Neutrophil (primary cell): ENCODE data around the gene ABL1.

Experiments
- H3K27ac ChIP-seq: fragments of 200-600 bp; sonication (generic); 2 replicates; pipeline ENCODE4 v1.5.1; 2016; ENCODE audit warnings: mild to moderate bottlenecking, moderate library complexity
- H3K27me3 ChIP-seq: fragments of 200-600 bp; sonication (generic); 2 replicates; pipeline ENCODE4 v1.6.0; 2016; ENCODE audit warnings: mild to moderate bottlenecking
- H3K36me3 ChIP-seq: fragments of 200-600 bp; sonication (generic); 2 replicates; pipeline ENCODE4 v1.5.1; 2017
- H3K4me1 ChIP-seq, 2 experiments: fragments of 200-600 bp in 1 of 2; sonication (generic) in 1 of 2; 1 replicate in 1 of 2; 2 replicates in 1 of 2; pipeline versions ENCODE4 v1.5.1 to v1.6.1; 2013 to 2016; ENCODE audit warnings: low read depth in 1 of 2, low read length in 1 of 2, mild to moderate bottlenecking in 1 of 2, moderate library complexity in 1 of 2; ENCODE audit not compliant: control insufficient read depth in 1 of 2, insufficient read depth in 1 of 2
- H3K4me3 ChIP-seq, 2 experiments: fragments of 200-600 bp in 1 of 2; sonication (generic) in 1 of 2; 1 replicate in 1 of 2; 2 replicates in 1 of 2; pipeline ENCODE4 v1.5.1; 2013 to 2016; ENCODE audit warnings: low read depth in 1 of 2, low read length in 1 of 2, mild to moderate bottlenecking in 1 of 2, moderate library complexity in 1 of 2
- H3K9me3 ChIP-seq: fragments of 200-600 bp; sonication (generic); 2 replicates; pipeline ENCODE4 v1.5.1; 2016
- TF ChIP-seq, protein P1 (sequence below): fragments of 200-600 bp; sonication (generic); IDR thresholded peaks from 2 replicates; pipeline ENCODE4 v1.5.1; 2016; ENCODE audit warnings: antibody characterized with exemption

The ABL1 gene

DNA sequence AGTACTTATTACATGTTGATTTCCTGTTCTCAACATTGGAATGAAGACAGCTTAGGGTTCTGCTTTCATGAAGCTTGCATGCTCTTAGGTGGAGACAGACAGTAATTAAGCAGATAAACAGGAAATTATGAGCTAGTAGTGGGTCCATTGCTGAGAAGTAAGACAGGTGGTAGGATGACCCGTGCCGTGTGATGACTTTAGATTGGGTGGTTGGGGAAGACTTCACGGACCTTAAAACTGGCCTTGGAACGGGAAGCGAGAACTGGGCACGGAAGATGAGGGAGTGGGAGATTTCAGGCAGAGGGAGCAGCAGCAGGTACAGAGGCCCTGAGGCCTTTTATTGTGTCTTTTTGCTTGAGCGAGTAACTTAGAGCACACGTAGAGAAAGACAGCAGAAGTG lies 27.2 kb downstream of the ABL1 start:
- H3K9me3 ChIP-seq: no peaks in the 10 kb centered on the region
- H3K27me3 ChIP-seq: no peaks in the 10 kb centered on the region
- H3K36me3 ChIP-seq: peaks cover 10% of the 10 kb centered on the region
- no peaks in the 10 kb centered on the region for H3K4me1 ChIP-seq
- H3K27ac ChIP-seq: no peak overlapping the region
- no peak overlapping the region for H3K4me3 ChIP-seq
- TF ChIP-seq, protein P1, sequence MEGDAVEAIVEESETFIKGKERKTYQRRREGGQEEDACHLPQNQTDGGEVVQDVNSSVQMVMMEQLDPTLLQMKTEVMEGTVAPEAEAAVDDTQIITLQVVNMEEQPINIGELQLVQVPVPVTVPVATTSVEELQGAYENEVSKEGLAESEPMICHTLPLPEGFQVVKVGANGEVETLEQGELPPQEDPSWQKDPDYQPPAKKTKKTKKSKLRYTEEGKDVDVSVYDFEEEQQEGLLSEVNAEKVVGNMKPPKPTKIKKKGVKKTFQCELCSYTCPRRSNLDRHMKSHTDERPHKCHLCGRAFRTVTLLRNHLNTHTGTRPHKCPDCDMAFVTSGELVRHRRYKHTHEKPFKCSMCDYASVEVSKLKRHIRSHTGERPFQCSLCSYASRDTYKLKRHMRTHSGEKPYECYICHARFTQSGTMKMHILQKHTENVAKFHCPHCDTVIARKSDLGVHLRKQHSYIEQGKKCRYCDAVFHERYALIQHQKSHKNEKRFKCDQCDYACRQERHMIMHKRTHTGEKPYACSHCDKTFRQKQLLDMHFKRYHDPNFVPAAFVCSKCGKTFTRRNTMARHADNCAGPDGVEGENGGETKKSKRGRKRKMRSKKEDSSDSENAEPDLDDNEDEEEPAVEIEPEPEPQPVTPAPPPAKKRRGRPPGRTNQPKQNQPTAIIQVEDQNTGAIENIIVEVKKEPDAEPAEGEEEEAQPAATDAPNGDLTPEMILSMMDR: no peak

DNA sequence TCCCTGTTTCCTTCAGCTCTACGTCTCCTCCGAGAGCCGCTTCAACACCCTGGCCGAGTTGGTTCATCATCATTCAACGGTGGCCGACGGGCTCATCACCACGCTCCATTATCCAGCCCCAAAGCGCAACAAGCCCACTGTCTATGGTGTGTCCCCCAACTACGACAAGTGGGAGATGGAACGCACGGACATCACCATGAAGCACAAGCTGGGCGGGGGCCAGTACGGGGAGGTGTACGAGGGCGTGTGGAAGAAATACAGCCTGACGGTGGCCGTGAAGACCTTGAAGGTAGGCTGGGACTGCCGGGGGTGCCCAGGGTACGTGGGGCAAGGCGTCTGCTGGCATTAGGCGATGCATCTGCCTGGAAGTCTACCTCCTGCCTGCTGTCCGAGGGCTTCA lies 27.7 kb downstream of the ABL1 start:
- Histone ChIP-seq H3K27ac (no peak overlapping the region), H3K4me1 (no peaks in the 10 kb centered on the region), H3K9me3 (no peaks in the 10 kb centered on the region), H3K27me3 (no peaks in the 10 kb centered on the region), H3K36me3 (peaks cover 10% of the 10 kb centered on the region), H3K4me3 (no peak overlapping the region)
- TF ChIP-seq, protein P1: no peak

DNA sequence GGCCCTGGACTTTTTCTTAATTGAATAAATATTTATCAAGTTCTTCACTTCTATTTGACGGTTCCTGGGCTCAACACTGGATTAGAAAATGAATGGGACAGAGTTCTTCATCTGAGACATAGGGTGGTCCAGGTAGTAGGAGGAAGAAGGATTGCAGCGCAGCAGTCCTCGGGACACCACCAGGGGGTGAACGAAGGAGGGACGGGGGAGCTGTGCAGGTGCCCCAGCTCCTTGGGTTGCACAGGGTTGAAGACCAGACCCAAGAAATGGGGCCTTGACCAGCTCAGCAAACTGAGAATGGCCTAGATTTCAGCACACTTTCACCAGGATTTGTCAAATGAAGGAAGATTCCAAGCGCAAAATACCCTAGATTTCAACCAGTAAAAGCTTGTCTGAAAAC lies 29.5 kb downstream of the ABL1 start:
- H3K4me1 ChIP-seq: no peaks in the 10 kb centered on the region
- H3K27me3 ChIP-seq: no peaks in the 10 kb centered on the region
- H3K27ac ChIP-seq: no peak overlapping the region
- H3K4me3 ChIP-seq: no peak overlapping the region
- H3K36me3 ChIP-seq: peaks cover 10% of the 10 kb centered on the region
- TF ChIP-seq, protein P1: no peak
- H3K9me3 ChIP-seq: no peaks in the 10 kb centered on the region

DNA sequence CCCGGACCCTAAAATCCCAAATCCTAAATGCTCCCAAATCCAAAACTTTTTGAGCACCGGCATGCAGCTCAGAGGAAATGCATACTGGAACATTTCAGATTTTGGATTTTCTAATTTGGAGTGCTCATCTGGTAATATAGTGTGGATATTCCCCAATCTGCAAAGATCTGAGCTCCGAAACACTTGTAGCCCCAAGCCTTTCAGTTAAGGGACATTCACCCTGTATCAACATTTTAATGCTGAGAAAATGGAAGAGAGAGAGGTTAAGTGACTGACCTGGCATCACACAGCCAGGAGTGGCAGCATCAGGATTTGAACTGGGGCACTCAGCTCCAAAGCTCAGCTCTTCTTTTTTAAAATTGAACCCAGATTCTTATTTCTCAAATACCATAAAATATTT lies 30.9 kb downstream of the ABL1 start:
- Histone ChIP-seq H3K36me3 (peaks cover 5% of the 10 kb centered on the region), H3K27ac (no peak overlapping the region), H3K4me1 (no peaks in the 10 kb centered on the region), H3K4me3 (no peak overlapping the region), H3K27me3 (no peaks in the 10 kb centered on the region), H3K9me3 (no peaks in the 10 kb centered on the region)
- TF ChIP-seq, protein P1: no peak

DNA sequence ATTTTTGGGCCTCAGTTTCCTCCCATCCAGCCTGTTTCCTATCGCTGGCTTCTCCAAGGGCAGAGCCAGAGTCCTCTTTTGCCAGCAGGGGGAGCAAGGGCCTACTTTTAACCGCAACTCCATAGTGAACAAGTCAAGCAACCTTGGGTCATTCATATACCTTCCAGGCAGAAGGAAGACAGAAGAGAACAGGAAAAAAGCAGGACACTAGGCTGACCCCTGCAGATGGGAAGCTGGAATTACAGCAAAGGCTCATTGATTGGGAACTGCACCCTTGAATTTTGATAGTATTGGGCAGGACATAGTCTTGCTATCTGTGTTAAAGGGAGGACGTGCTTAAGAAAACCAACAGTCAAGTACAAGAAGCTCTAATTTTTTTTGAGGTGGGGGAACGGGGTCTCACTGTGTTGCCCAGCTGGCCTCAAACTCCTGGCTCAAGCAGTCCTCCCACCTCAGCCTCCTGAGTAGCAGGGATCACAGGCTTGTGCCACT lies 31.5 kb downstream of the ABL1 start:
- no peaks in the 10 kb centered on the region for H3K27me3 ChIP-seq
- TF ChIP-seq, protein P1: peak; percentile 14
- peaks cover 6% of the 10 kb centered on the region for H3K36me3 ChIP-seq
- H3K4me3 ChIP-seq: no peak overlapping the region
- H3K27ac ChIP-seq: no peak overlapping the region
- H3K4me1 ChIP-seq: no peaks in the 10 kb centered on the region
- no peaks in the 10 kb centered on the region for H3K9me3 ChIP-seq

DNA sequence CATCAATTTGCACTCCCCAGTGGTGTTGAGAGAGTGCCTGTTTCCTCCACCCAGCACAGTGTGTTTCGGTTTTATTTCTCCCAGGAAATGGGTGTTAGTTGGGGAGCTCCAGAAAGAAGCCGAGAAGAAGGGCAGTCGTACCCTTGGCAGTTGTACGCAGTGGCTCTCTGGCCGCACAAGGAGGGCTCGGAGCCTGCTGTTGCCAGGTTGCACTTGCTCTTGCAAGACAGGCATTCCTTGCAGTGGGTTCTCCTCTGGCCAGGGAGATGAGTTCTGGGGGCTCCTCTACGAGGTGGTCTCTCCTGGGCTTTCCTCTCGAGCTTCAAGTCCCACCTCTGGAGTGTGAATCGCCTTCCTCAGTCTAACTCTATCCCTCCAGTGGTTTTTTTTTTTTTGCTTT lies 32.5 kb downstream of the ABL1 start:
- H3K4me1 ChIP-seq: no peaks in the 10 kb centered on the region
- no peak overlapping the region for H3K27ac ChIP-seq
- peaks cover 16% of the 10 kb centered on the region for H3K36me3 ChIP-seq
- TF ChIP-seq, protein P1: no peak
- no peak overlapping the region for H3K4me3 ChIP-seq
- no peaks in the 10 kb centered on the region for H3K27me3 ChIP-seq
- H3K9me3 ChIP-seq: no peaks in the 10 kb centered on the region
